K562 (cell line): Measurements from ENCODE around the gene ZDHHC18. TPM values are rescaled to one million over a fixed set of nuclear protein-coding genes. Genes with fewer than 3 reads are reported as not detected.

Experiments
- MAZ ChIP-seq, 2 experiments: fragments of 450-650 bp in 1 of 2; sonication (generic) in 1 of 2; formaldehyde crosslinking; IDR thresholded peaks in 1 of 2; conservative IDR thresholded peaks in 1 of 2; 2 replicates each; pipeline versions ENCODE4 v1.4.0 to v1.5.0; 2020; ENCODE audit warnings: mild to moderate bottlenecking in 1 of 2, missing genetic modification reagents in 1 of 2
- STAG1 ChIP-seq: sonication (generic); formaldehyde crosslinking; IDR thresholded peaks from 2 replicates; pipeline ENCODE4 v1.5.0; 2020; ENCODE audit warnings: missing genetic modification reagents, borderline replicate concordance
- ZFX ChIP-seq: sonication (generic); formaldehyde crosslinking; IDR thresholded peaks from 2 replicates; pipeline ENCODE4 v1.8.0; 2022; ENCODE audit warnings: mild to moderate bottlenecking, missing genetic modification reagents, moderate library complexity
- ZNF75A ChIP-seq: fragments of 450-650 bp; formaldehyde crosslinking; IDR thresholded peaks from 2 replicates; pipeline ENCODE4 v1.4.0; 2020; ENCODE audit warnings: mild to moderate bottlenecking
- polyA plus RNA-seq, 8 experiments: library from polyadenylated mRNA; depleted of rRNA in 4 of 8; stranded (reverse) in 5 of 8; unstranded in 3 of 8; fragments of >200 nt; fragmentation: Nextera tagmentation in 2 of 8; fragmentation: Illumina TruSeq in 1 of 8; extraction: Ambion mirVana in 2 of 8; extraction: Trizol in 1 of 8; gene quantifications; 2 replicates each; pipeline versions ENCODE4 v1.2.1 to v1.2.3, GENCODE V29; 2011 to 2014; ENCODE audit warnings: inconsistent platforms in 1 of 8, missing spikeins in 1 of 8
- total RNA-seq, 7 experiments: library from RNA; depleted of rRNA in 6 of 7; stranded (reverse); fragments of >200 nt in 6 of 7; fragmentation: Illumina TruSeq in 2 of 7; extraction: Trizol in 2 of 7; gene quantifications; 2 replicates each; pipeline versions ENCODE4 v1.2.1 to v1.2.3, GENCODE V29; 2011 to 2021; ENCODE audit warnings: low replicate concordance in 1 of 7
- TF ChIP-seq, protein P1 (sequence below), 2 experiments: fragments of 450-650 bp; conservative IDR thresholded peaks; 2 replicates each; pipeline ENCODE4 v1.6.1; 2017; ENCODE audit warnings: mild to moderate bottlenecking in 2 of 2, moderate library complexity in 2 of 2
- TF ChIP-seq, protein P2 (sequence below), 2 experiments: IDR thresholded peaks in 1 of 2; conservative IDR thresholded peaks in 1 of 2; 2 replicates each; pipeline ENCODE4 v1.6.1; 2016; ENCODE audit warnings: low read depth in 2 of 2, mild to moderate bottlenecking in 1 of 2, missing compliant biosample characterization in 1 of 2, missing genetic modification characterization in 1 of 2, moderate library complexity in 1 of 2

Gene ZDHHC18
- total and polyA plus RNA-seq, 9 of the 15 experiments (the other 6 are each of a cell fraction or from before 2014, with no cell fraction given): 0.42 to 35.6 (median 15.8) TPM

DNA sequence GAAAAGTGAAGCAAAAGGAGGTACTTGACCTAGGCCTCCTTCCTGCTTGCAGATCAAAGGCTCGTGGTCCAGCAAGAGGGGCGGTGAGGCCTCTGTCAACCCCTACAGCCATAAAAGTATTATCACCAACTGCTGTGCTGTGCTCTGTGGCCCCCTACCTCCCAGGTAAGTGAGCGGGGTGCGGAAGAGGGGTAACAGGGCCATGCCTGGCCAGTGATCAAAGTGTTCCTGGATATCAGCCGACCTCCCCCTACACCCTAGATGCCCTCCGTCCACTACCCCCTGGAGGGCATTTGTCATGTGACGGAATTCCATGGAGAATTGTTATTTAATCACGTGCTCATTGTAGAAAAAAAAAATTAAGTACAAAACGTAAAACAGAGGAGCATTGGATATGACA lies 26.2 kb downstream of the ZDHHC18 start (continued):
- TF ChIP-seq, protein P1, sequence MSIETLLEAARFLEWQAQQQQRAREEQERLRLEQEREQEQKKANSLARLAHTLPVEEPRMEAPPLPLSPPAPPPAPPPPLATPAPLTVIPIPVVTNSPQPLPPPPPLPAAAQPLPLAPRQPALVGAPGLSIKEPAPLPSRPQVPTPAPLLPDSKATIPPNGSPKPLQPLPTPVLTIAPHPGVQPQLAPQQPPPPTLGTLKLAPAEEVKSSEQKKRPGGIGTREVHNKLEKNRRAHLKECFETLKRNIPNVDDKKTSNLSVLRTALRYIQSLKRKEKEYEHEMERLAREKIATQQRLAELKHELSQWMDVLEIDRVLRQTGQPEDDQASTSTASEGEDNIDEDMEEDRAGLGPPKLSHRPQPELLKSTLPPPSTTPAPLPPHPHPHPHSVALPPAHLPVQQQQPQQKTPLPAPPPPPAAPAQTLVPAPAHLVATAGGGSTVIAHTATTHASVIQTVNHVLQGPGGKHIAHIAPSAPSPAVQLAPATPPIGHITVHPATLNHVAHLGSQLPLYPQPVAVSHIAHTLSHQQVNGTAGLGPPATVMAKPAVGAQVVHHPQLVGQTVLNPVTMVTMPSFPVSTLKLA (conservative IDR thresholded peaks at IDR 0.05): no peak
- no peak for TF ChIP-seq MAZ (CRISPR knock-in tag; conservative IDR thresholded peaks at IDR 0.05 in 1 of 2, IDR thresholded peaks at IDR 0.05 in 1 of 2)
- TF ChIP-seq ZFX (CRISPR knock-in tag): no peak
- 0 out of 2 replicates have a peak, but pooled peaks have one; percentile 18 for TF ChIP-seq STAG1 (CRISPR knock-in tag)
- TF ChIP-seq, protein P2, sequence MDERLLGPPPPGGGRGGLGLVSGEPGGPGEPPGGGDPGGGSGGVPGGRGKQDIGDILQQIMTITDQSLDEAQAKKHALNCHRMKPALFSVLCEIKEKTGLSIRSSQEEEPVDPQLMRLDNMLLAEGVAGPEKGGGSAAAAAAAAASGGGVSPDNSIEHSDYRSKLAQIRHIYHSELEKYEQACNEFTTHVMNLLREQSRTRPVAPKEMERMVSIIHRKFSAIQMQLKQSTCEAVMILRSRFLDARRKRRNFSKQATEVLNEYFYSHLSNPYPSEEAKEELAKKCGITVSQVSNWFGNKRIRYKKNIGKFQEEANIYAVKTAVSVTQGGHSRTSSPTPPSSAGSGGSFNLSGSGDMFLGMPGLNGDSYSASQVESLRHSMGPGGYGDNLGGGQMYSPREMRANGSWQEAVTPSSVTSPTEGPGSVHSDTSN (CRISPR knock-in tag; IDR thresholded peaks at IDR 0.05; ENCODE audit: low read depth): no peak
- TF ChIP-seq, protein P2 (tag; conservative IDR thresholded peaks at IDR 0.05; ENCODE audit: low read depth): no peak
- TF ChIP-seq ZNF75A (CRISPR knock-in tag): no peak
